Left lung (tissue), 10 donors: ENCODE data around the gene BRS3. TPM values are rescaled to one million over a fixed set of nuclear protein-coding genes. Genes with fewer than 3 reads are reported as not detected.

Experiments
- ATAC-seq: fragments of 200-7000 bp; cut with Tn5 transposase; one replicate; pipeline ENCODE4 v1.9.1; 2020; ENCODE audit warnings: moderate library complexity
- DNase-seq, 4 donors: peaks; one replicate each; pipeline ENCODE4 v3.0.0-alpha.2; 2013 to 2020
- H3K27ac ChIP-seq, 2 donors: fragments of 200-600 bp; sonication (generic) in 1 of 2; one replicate each; pipeline versions ENCODE4 v1.5.0 to v1.8.0; 2020 to 2021
- H3K27me3 ChIP-seq, 2 donors: fragments of 200-600 bp; sonication (generic) in 1 of 2; one replicate each; pipeline versions ENCODE4 v1.5.0 to v1.8.0; 2020 to 2021
- H3K36me3 ChIP-seq, 2 donors: fragments of 200-600 bp; sonication (generic) in 1 of 2; one replicate each; pipeline versions ENCODE4 v1.5.0 to v1.8.0; 2020 to 2021
- H3K4me1 ChIP-seq, 2 donors: fragments of 200-600 bp; one replicate each; pipeline ENCODE4 v1.8.0; 2021
- H3K4me3 ChIP-seq, 2 donors: fragments of 200-600 bp; sonication (generic) in 1 of 2; one replicate each; pipeline versions ENCODE4 v1.5.0 to v1.8.0; 2020 to 2021; ENCODE audit warnings: mild to moderate bottlenecking in 1 of 2
- H3K9me3 ChIP-seq, 2 donors: fragments of 200-600 bp; sonication (generic) in 1 of 2; one replicate each; pipeline versions ENCODE4 v1.5.0 to v1.8.0; 2020 to 2021
- CTCF ChIP-seq, 2 donors: fragments of 200-600 bp; sonication (generic) in 1 of 2; IDR thresholded peaks; one replicate each; pipeline versions ENCODE4 v1.5.0 to v1.8.0; 2021; ENCODE audit warnings: antibody characterized with exemption in 2 of 2
- intact Hi-C, 2 donors: fragments of 100-400 bp; cut with DNase I; formaldehyde crosslinking; loops; one replicate each; pipeline versions ENCODE4 v1.11.2 to v1.14.2; 2022
- polyA plus RNA-seq, 6 donors: library from polyadenylated mRNA; unstranded; fragments of 120-200 nt; gene quantifications; one replicate each; pipeline ENCODE4 v1.2.1, GENCODE V29; 2013; ENCODE audit not compliant: insufficient read length in 6 of 6
- total RNA-seq, 2 donors: library from RNA; stranded (reverse); fragmentation: NEBNext Ultra II Directional; extraction: Animal tissue kit (Norgen Biotek cat#: 25700); gene quantifications; one replicate each; pipeline ENCODE4 v1.2.1, GENCODE V29; 2021
- donor health status: DM: no; HTN: yes; CAD: no.
- donor health status: DM: no; HTN: no; CAD: no.

The BRS3 gene
- total and polyA plus RNA-seq, 8 donors: 0.08 TPM; not detected in 7

GRCh38 chrX:136497556-136498052 is 9.9 kb downstream of the BRS3 start, which contains the start of gene HTATSF1:
HTATSF1 (plus strand) TSS chrX:136497592; CDS start chrX:136497685, 93 bp downstream.
- H3K27me3 ChIP-seq: no peaks in the 10 kb centered on the region
- DNase-seq: peak in 2 of 4 donors; percentile 36 to 65
- ATAC-seq: peak; percentile 5
- peak within 1 kb of the TSS; percentile 55 to 63 for H3K4me3 ChIP-seq
- H3K9me3 ChIP-seq: no peaks in the 10 kb centered on the region
- peaks cover 0 to 14% of the 10 kb centered on the region in 2 donors for H3K4me1 ChIP-seq
- peak within 1 kb of the TSS; percentile 91 to 93 for H3K27ac ChIP-seq
- H3K36me3 ChIP-seq: peaks cover 0 to 16% of the 10 kb centered on the region in 2 donors
- intact Hi-C loops: no loop called here
- TF ChIP-seq CTCF (IDR thresholded peaks at IDR 0.05): no peak

- intact Hi-C loops: no loop called here
- Histone ChIP-seq H3K36me3 (no peaks in the 10 kb centered on the region), H3K9me3 (no peaks in the 10 kb centered on the region), H3K27me3 (no peaks in the 10 kb centered on the region), H3K27ac (no peak overlapping the region), H3K4me3 (no peak overlapping the region), H3K4me1 (no peaks in the 10 kb centered on the region)
- ATAC-seq (no peak), DNase-seq (no peak)
- TF ChIP-seq CTCF (IDR thresholded peaks at IDR 0.05): no peak
Observed at GRCh38 chrX:136519069-136519468, 31.3 kb downstream of the BRS3 start.

- Histone ChIP-seq H3K27me3 (no peaks in the 10 kb centered on the region), H3K36me3 (no peaks in the 10 kb centered on the region), H3K4me1 (no peaks in the 10 kb centered on the region), H3K4me3 (no peak overlapping the region), H3K27ac (no peak overlapping the region), H3K9me3 (no peaks in the 10 kb centered on the region)
- no peak for TF ChIP-seq CTCF (IDR thresholded peaks at IDR 0.05)
- intact Hi-C loops: no loop called here
- DNase-seq (no peak), ATAC-seq (no peak)
Observed at GRCh38 chrX:136523770-136524169, 36.0 kb downstream of the BRS3 start.

- Histone ChIP-seq H3K36me3 (no peaks in the 10 kb centered on the region), H3K27me3 (no peaks in the 10 kb centered on the region), H3K27ac (peak overlapping the region in 1 of 2 donors; percentile 22), H3K4me1 (no peaks in the 10 kb centered on the region), H3K9me3 (no peaks in the 10 kb centered on the region), H3K4me3 (no peak overlapping the region)
- DNase-seq (peak in 3 of 4 donors; percentile 59 to 83 (median 68)), ATAC-seq (peak; percentile 95)
- TF ChIP-seq CTCF (IDR thresholded peaks at IDR 0.05): no peak
- intact Hi-C loops: no loop called here
Observed at GRCh38 chrX:136525738-136526606, 38.2 kb downstream of the BRS3 start.

GRCh38 chrX:136528645-136529315 is 41.0 kb downstream of the BRS3 start:
- no peak for TF ChIP-seq CTCF (IDR thresholded peaks at IDR 0.05)
- Histone ChIP-seq H3K27ac (no peak overlapping the region), H3K9me3 (no peaks in the 10 kb centered on the region), H3K27me3 (no peaks in the 10 kb centered on the region), H3K36me3 (no peaks in the 10 kb centered on the region), H3K4me1 (no peaks in the 10 kb centered on the region), H3K4me3 (no peak overlapping the region)
- ATAC-seq: peak; percentile 15
- intact Hi-C loops: no loop called here
- DNase-seq: no peak
